ENCODE results near the gene MAPK11. TPM values are rescaled to one million over a fixed set of nuclear protein-coding genes. Genes with fewer than 3 reads are reported as not detected.
A peak's percentile ranks its signal among the peaks of the same experiment; 100 is the strongest.

MAPK11 gene
- total and polyA plus RNA-seq, 9 of the 15 experiments (the other 6 are each of a cell fraction or from before 2014, with no cell fraction given) = 0.06 to 14.6 (median 5.3) TPM

GRCh38 chr22:50306753-50307749 is 36.9 kb upstream of the MAPK11 start, which contains the start of gene PLXNB2 (continued):
- TF ChIP-seq MAZ (CRISPR knock-in tag; conservative IDR thresholded peaks at IDR 0.05 in 1 of 2, IDR thresholded peaks at IDR 0.05 in 1 of 2) = peak in 1 of 2 experiments; percentile 52; a peak in 1 of 4 replicates
- 0 out of 2 replicates have a peak, but pooled peaks have one; percentile 46 for TF ChIP-seq TGIF2 (CRISPR knock-in tag; IDR thresholded peaks at IDR 0.05)
- peak; percentile 69 for TF ChIP-seq POLR2G (IDR thresholded peaks at IDR 0.05; ENCODE audit: low read depth, low read length)
- TF ChIP-seq PHF8 (IDR thresholded peaks at IDR 0.05; ENCODE audit: borderline replicate concordance, low read length) = peak; percentile 42; the same call in 1 of the 2 replicates
- TF ChIP-seq NFE2L1 (tag; IDR thresholded peaks at IDR 0.05; ENCODE audit: borderline replicate concordance, low read depth) = no peak
- TF ChIP-seq ZNF740 (CRISPR knock-in tag; IDR thresholded peaks at IDR 0.05) = peak; percentile 76
- no peak for TF ChIP-seq ZNF740 (tag; IDR thresholded peaks at IDR 0.05)
- peak; percentile 48 for TF ChIP-seq ZFX (CRISPR knock-in tag; IDR thresholded peaks at IDR 0.05)
- TF ChIP-seq CTBP1 (IDR thresholded peaks at IDR 0.05; ENCODE audit: borderline replicate concordance) = 0 out of 2 replicates have a peak, but pooled peaks have one; percentile 18
- no peak for TF ChIP-seq ZNF282 (CRISPR knock-in tag; IDR thresholded peaks at IDR 0.05)

All from K562 (cell line).